NCI-H748 (cell line): Measurements from ENCODE around the gene RING1.
A peak's percentile ranks its signal among the peaks of the same experiment; 100 is the strongest.

Experiments used
- DNase-seq: peaks from one replicate; lab custom pipeline; 2025; ENCODE audit not compliant: unreplicated experiment; lab: John Stamatoyannopoulos, UW

Gene RING1

DNA sequence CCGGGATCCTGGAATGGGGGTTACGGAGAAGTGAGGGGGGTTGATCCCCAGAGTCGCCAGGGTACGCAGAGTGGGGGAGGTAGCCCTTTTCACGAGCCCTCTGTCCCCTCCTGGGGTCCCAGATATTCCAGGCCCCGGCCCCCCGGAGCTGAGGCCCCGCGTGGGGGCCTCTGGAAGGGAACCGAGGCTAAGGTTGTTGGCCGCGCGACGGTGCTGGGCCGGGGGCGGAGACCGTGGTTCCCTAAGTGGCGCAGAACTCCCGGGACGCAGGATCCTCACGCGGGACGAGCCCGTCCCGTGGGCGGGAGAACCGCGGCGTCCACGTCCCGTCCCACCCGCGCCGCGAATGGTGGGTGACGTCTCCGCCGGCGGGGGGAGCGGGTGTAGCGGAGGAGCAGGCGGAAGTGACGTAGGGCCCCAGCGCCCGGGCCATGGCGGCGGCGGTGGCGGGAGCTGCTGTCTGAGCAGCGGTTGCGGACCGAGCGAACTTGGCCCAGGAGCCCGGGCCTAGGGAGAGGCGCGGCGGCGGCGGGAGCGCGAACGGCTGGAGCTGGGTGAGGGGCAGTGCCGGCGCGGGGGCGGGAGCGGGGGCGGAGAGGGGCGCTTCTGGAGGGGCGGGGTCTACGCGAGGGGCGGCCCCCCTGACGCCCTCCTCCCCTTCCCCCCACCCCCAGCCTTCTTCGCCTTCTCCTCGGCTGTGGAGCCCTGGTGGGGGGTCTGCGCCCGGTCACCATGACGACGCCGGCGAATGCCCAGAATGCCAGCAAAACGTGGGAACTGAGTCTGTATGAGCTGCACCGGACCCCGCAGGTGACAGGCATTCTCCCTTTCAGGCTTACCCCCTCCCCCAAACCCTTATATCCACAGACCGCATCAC is at the start of gene RING1:
Gene RING1 (plus strand): TSS at position 410 of the 877 bp plus-strand sequence. CDS start 323 bp downstream, at position 733.
- peak; percentile 82 for DNase-seq

DNA sequence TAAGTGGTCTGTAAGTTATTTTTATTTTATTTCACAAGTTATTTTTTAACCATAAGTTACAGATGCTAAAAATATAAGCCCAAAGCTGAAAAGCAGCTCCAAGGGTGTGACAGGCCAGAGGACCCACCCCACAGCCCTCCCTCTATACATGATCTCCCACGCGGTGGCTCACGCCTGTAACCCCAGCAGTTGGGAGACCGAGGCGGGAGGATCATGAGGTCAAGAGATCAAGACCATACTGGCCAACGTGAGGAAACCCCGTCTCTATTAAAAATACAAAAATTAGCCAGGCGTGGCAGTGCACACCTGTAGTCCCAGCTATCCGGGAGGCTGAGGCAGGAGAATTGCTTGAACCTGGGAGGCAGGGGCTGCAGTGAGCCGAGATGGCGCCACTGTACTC is 48.2 kb upstream of the RING1 start:
- DNase-seq, result no peak

DNA sequence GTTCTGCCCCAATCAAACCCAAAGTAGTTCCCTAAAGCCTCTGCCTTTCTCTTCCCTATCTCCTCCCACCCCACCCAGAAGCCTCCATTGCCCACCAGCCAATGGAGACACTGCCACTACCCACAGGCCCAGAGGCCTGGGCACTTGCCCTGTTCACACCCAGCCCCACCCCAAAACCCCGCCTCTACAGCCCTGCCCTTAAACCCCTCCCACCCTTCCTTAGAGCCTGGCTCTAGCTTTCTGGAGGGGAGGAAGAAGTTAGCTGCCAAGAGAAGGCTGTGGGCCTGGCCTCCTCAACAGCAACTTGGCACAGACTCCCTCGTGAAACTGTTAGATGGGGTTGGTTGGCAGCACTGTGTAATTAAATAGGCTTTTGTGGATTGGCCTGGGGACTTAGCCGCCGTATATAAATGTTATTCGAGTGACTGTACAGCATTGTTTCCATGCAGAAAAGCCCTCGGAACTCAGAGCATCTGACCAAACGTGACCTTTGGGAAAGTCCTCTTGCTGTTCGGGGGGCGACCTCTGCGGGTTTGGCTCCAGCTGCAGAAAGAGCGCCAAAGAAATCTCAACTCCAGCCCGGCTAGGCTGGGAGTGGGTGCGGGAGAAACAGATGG is 47.5 kb upstream of the RING1 start:
- no peak for DNase-seq

DNA sequence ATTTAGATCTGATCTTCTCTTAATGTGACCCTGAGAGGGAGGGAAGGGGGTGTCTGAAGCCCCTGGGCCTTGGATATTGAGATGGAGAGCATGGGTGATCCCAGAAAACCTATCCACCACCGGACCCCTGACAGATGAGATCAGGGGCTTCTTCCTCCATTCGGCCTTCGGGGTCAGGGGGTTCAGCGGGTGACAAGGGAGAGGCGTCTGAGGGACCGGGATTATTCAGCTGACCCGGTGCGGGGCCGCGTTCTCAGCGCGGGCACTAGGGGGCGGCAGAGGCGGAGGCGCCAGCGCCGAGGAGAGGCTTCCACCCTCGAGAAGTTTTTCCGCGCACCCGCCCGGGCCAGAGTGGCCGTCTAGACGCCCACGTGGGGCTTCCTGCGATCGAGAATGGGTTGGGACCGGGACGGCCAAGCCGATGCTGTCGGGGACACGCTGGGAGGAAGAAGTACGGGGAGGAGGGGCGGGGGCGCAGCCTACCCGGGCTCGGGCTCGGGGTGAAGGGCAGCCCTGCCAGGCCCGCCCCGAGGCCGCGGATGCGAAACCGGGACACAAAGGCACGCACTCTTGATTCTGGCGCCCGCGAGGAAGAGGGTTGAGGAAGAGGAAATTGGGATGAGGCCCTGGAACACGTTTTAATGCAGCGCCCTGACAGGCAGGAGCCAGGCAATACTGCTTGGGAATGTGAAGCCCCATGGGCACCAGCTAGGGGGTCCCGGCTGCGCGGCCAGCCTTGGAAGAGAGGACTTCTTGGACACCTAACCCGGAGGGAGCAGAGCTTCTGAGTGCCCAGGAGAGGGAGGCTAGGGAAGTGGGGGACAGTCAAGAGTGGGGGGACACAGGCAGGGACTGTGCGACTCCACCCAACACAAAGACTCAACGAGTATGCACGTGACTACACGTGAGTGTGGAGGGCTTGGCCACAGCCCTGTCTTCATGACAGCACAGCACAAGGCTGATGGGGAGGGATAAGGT is 46.7 kb upstream of the RING1 start:
- DNase-seq, result peak; percentile 74

DNA sequence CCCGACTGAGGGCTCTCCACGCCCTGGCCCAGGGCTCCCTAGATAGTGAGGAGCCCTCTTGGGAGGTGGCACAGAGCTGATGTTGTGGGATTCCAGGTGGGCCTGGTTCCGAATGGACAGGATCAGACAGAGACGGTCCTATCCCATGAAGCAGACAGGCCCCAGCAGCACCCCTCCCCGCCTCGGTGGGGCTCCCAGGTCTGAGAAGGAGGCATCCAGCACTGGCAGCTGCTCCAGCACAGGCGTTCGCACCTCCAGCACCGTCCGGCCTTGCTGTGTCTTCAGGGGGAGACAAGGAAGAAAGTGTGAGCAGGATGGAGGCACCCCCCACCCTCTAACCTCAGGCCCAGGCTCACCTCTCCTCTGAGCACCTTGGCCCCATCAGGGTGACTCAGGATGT is 44.8 kb upstream of the RING1 start:
- no peak for DNase-seq

DNA sequence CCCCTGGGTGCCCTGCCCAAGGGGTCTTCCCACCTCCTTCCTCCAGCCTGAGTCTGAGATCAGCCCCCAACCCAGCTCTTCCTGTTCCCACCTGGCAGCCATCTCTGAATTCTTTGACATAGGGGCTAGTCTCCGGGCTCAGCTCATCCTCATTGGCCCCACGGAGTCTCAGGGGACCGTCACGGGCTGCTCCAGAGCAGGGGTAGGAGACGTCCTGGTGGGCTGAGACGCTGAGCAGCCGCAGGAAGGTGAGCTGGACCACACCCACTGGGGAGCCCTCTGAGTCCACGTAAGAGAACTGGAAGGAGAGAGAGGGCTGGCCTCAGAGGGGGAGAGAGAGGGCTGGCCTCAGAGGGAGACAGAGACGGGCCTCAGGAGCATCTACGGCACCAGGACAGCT is 44.1 kb upstream of the RING1 start:
- DNase-seq, result no peak

DNA sequence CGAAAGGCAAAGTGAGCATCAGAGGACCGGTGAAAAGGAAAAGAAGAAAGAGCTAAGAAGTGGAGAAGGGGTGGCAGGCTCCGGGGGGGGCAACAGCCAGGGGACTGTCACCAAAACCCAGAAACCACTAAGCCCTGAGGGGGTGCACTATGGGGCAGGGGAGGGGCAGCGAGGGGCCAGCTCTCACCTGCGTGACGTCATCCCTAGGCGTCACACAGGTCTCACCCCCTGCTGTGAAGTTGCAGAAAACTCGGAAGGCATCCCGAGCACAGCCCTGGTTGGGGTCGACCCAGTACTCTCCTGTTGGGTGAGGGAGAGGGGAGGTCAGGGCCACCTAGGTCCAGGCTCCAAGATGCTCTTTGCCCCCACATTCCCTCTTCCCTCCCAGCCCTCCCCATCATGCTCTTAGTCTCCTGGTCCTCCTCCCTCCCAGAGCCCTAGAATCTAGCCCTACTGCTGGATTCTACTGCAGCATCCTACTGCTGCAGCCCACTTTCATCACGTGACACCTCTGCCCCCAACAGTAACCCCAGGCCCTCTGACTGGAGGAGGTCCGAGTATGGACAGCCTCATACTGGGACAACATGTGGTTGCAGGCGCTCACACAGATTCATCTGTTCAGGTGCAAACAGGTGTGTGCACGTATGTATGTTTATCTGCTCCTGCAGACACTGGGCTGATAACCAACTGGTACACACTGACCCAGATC is 43.5 kb upstream of the RING1 start:
- no peak for DNase-seq

DNA sequence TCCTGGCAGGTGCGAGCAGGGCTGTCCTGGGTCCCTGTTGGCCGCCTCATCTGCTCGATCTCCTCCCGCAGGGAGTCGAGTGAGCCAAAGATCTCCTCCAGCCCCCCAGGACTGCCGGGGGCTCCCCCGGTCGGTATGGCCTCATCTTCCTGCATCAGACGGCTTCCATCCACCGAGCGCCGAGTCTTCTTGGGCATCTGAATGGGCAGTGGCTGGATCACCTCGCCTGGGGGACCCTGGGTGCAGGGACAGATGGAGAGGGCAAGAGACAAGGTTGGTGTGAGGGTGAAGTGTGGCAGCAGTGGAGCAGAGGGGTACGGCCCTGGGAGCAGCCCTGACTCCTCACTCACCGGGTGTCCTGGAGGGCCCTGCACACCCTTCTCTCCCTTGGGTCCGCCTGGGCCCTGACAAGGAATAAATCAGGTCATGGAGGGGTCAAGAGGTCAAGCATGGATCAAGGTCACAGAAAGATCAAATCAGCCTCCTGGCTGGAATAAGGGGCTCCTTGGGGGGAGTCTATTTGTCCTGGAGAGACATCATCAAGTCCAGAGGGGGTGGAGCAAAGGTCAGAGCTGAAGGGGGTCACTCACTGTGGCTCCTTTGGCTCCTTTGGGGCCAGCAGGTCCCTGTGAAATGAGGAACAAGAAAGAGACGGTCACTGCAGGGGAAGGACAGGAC is 42.6 kb upstream of the RING1 start:
- DNase-seq, result no peak

DNA sequence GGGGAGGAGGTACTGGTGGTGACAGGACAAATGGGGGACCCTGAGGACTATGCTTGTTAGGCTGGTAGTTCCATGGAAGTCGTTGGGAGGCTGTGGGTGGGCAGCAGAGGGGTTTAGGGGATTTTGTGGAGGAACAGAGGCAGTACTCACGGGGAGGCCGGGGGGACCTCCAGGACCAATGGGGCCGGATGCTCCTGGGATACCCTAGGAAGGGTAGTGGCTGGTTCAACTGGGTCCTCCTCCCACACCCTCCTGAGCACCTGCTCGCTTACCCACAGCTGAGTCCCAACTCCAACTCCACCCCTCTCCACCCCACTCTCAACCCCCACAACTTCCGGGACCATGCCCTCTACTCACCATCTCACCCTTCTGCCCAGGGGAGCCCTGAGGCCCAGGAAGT is 41.9 kb upstream of the RING1 start:
- DNase-seq, result no peak

DNA sequence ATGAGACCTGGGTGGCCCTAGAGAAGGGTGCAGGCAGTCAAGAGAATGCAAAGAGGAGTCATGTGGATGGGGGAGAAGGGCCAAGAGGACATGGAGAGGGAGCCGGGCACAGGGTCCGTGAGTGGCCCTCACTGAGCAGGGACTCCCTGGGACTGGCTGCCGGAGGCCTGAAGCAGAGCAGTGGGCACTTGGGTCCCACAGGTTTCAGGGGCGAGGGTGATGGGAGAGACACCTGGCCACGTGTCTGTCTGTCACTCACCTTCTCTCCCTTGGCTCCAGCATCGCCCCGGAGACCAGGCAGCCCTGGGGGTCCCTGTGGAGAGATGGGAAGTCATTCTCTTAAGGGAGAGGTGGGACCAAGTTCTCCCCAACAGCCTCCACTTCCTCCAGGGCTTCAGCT is 41.5 kb upstream of the RING1 start:
- DNase-seq, result no peak

DNA sequence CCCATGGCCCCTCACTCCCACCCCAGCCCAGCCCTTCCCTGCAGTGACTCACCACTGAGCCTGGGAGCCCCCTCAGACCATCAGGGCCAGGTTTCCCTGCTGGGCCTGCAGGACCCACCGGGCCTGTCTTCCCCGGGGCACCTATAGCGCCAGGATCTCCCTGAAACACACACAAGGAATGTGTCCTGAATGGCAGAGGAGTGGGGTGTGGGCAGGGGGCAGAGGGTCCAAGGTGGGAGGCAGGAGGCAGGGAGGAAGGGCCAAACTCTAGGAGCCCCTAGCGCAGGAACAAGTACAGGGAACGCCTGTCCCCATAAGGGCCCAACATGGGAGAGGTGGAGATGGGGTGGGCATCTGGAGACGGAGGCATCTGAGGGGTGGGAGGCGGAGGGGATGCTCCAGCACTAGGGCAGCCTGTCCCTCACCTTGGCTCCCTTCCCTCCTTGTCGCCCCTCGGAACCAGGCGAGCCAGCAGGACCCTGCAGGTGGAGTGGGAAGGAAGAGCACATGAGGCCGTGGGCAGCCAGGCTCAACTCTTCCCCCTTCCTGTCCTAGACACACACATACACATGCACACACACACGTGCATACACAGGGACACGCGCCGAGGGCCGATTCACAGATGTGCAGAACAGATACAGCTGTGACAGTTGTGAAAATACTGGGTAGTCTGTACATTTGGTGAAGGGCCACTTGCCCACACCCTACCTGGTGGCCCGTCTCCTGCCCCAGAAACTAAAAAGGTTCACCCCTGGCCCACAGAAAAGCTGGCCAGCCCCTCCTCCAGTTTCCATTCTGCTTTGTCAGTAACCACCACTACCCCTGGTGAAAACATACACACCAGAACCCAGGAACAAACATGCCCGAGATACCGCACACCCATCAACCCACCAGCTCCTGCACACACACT is 40.7 kb upstream of the RING1 start:
- DNase-seq, result no peak

DNA sequence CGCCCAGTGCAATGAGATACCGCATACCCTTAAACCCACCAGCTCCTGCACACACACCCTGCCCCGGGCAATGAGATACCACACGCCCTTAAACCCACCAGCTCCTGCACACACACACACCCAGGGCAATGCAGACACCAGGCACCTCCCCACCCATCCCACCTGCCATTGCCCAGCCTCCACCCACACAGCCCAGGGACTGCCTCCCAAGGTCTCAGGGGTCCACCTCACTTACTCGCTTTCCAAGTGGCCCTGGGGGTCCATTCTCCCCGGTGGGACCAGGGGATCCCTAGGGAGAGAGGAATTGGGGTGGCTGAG is 40.1 kb upstream of the RING1 start:
- no peak for DNase-seq

DNA sequence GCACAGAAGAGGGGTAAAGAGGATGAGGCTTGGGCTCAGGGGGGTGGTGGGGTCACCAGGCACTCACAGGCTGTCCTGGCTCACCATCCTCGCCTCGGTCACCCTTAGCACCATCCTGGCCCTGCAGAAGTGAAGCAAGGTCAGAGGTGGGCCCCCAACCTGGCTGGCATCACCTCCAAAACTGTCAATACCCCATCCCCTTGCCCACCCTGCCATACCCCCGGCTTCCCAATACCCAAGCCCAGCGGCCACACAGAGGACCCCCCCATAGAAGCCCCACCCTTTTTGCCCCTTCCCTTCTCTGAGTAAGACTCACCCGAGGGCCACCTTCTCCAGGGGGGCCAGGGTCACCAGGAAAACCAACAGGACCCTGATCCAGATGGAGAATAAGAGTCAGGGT is 39.7 kb upstream of the RING1 start:
- no peak for DNase-seq

DNA sequence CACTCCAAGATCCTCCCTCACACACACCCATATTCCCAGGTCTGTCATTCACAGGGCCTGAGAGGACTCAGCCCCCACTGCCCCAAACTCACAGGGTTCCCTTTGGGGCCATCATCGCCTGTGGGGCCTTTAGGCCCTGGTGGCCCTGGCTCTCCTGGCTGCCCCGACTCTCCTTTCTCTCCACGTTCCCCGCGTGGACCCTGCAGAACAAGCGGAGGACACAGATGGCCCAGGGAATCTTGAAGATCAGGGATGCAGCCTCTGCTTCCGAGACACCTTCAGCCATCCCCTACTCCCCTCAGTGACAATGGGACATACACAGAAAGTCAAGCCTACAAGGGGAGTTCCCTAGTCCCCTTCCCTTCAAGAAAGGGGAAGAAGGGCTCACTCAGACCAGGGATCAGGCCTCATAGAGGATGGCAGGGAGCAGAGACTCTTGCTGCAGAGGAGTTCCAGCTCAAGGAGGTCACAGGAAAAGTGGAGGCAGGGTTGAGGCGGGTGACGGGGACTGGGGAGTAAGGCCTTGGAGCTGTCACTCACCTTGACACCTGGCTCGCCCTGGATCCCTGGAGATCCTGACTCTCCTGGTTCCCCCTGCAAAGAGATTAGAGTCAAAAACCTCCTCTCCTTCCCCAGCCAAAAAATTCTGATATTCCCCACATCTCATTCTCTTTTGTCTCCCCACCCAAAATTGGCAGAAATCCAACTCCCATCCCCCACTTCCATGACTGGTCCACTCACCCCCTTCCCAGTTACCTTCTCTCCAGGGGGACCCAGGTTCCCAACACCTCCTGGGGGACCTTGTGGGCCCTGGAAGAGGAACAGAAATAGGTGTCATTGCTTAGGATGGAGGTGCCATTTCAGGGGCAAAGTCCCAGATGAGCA is 38.8 kb upstream of the RING1 start:
- DNase-seq, result no peak

DNA sequence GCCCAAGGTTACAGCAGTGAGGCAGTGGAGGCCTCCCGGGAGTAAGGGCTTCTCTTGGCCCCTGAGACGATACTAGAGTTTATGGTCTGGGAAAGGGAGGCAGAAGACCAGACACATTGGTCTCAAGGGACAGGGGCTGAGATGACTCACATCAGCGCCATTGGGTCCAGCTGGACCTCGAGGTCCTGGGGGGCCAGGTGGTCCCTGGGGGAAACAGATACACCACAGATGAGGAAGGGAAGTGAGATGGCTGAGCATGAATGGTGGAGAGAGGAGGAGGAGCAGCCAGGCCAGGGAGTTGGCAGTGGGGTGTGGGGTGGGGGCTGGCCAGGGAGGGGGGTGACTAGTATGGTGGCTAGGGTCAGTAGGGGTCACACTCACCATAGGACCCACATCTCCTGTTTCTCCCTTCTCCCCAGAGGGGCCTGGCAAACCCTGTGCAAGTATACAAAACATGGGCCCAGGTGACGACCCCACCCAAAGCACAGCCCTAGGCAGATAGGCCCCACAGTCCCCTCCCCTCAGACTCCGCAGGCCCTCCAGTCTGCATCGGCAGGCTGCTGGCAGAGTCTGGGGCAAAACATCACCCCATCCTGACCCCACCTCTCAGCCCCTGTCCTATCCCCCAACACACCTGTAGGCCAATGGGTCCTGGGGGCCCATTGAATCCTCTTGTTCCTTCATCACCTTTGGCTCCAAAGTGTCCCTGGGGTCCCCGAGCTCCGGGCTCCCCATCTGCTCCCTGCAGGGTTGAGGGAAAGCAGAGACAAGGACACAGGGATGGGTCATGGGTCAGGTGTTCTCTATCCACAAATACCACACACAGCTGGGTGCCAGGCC is 37.9 kb upstream of the RING1 start:
- no peak for DNase-seq

DNA sequence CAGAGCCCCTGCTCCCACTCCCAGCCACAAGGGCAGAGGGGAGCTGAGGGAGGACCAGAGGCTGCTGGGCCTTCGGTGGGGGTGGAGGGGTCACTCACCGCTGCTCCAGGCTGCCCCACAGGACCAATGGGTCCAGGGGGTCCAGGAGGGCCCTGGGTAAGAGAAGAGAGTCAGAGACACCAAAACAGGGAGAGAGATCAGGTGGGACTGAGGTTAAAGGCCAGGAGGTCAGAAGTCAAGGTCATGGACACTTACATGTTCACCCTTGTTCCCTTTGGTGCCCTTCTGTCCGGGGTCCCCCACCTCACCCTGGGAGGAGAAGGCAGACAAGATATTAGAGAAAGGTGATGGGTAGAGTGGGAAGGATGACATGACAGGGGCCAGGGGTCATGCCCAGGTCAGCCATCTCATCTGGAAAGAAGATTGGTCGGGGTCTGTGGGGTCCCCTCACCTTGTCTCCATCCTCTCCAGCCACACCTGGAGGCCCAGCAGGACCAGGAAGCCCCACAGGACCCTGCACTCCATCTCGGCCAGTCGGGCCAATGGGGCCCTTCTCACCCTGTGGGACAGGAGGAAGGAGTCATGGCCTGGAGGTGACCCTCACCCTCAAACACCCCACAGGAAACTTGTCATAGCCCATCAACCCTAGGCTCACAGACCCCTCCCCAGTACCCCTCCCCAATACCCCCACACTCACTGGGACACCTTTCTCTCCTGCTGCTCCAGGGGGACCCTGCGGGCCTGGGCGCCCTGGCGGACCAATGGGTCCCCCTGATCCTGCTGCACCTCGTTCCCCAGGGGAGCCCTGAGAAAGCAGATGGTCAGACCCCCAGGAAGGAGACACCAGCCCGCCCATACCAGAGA is 37.1 kb upstream of the RING1 start:
- no peak for DNase-seq
